ENCODE results near the gene BRF1. TPM values are rescaled to one million over a fixed set of nuclear protein-coding genes. Genes with fewer than 3 reads are reported as not detected.
A peak's percentile ranks its signal among the peaks of the same experiment; 100 is the strongest.

BRF1 gene
- total and polyA plus RNA-seq, 2 of the 13 experiments (the other 11 are each of a cell fraction or from before 2014, with no cell fraction given) = 5.1 to 11.0 TPM

DNA sequence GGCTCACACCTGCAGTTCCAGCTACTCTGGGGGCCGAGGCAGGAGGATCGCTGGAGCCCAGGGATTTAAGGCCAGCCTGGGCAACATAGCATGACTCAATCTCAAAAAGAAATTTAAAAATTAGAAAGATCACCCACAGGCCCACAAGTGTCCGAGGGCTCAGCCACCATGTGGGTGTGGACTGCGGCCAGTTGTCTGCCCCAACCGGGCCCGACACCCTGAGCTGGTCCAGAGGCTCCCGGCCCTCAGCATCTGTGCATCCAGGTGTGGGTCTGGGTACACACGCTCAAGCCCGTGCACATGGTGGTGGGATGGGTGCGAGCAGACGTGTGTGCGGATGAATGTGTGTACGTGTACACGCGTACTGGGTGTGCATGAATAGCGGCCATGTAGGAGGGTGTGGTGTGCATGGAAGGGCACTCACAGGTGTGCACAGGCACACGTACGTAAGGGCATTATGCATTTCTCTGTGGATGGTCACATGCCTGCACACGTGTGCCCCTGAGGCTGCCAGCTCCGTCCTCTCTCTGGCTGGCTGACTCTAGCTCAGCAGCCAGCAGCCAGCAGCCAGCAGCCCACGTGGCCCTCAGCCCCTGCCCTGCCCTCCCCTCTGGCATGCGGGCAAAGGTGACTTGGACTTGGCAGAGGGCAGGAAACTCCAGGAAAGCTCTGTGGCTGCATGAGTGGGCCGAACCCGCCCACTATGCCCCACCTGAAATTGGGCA, 96.4 kb downstream of the BRF1 start:
- Histone ChIP-seq H3K27me3 (ENCODE audit: control insufficient read depth in 1 of 2, insufficient read depth in 2 of 2, low read length in 2 of 2) (peaks cover 1 to 30% of the 10 kb centered on the region in 2 experiments; a peak in 3 of 5 replicates), H3K27ac (ENCODE audit: extremely low read length, insufficient read depth, low read length) (no peak overlapping the region), H3K4me2 (ENCODE audit: low read depth, low read length) (no peak overlapping the region), H3K9ac (ENCODE audit: insufficient read depth, low read depth, low read length) (no peak overlapping the region), H4K20me1 (ENCODE audit: insufficient read depth, low read length) (no peaks in the 10 kb centered on the region; the same call in 1 of the 2 replicates), H3K9me3 (ENCODE audit: low read length) (no peaks in the 10 kb centered on the region), H2AFZ (ENCODE audit: low read length) (no peak overlapping the region), H3K4me3 (replicated peaks in 1 of 3; ENCODE audit: insufficient read depth in 1 of 3, low read depth in 2 of 3, low read length in 3 of 3) (no peak overlapping the region), H3K36me3 (replicated peaks in 1 of 2; ENCODE audit: control insufficient read depth in 1 of 2, insufficient read depth in 2 of 2, low read length in 2 of 2) (no peaks in the 10 kb centered on the region), H3K4me1 (ENCODE audit: insufficient read depth, low read length) (peaks cover 21% of the 10 kb centered on the region), H3K79me2 (ENCODE audit: insufficient read depth, low read length) (no peaks in the 10 kb centered on the region)
- CTCF ChIA-PET (ENCODE audit: low intra/inter-chr PET ratio, low total read pairs) = no interaction called here
- ATAC-seq (no peak), FAIRE-seq (no peak), DNase-seq (ENCODE audit: low spot score) (no peak)
- intact Hi-C loops (cut with micrococcal nuclease; ENCODE audit: unreplicated experiment) = no loop called here
- BruUV-seq (replicated peaks) = no TSS peak
- TF ChIP-seq SIX1 (CRISPR knock-in tag; IDR thresholded peaks at IDR 0.05; ENCODE audit: borderline replicate concordance) = no peak
- TF ChIP-seq RXRB (CRISPR knock-in tag; IDR thresholded peaks at IDR 0.05; ENCODE audit: borderline replicate concordance) = peak; percentile 13; the same call in 1 of the 2 replicates
- TF ChIP-seq, protein P1, sequence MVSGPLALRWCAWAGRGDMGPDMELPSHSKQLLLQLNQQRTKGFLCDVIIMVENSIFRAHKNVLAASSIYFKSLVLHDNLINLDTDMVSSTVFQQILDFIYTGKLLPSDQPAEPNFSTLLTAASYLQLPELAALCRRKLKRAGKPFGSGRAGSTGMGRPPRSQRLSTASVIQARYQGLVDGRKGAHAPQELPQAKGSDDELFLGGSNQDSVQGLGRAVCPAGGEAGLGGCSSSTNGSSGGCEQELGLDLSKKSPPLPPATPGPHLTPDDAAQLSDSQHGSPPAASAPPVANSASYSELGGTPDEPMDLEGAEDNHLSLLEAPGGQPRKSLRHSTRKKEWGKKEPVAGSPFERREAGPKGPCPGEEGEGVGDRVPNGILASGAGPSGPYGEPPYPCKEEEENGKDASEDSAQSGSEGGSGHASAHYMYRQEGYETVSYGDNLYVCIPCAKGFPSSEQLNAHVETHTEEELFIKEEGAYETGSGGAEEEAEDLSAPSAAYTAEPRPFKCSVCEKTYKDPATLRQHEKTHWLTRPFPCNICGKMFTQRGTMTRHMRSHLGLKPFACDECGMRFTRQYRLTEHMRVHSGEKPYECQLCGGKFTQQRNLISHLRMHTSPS (CRISPR knock-in tag; IDR thresholded peaks at IDR 0.05; ENCODE audit: low read depth) = peak; percentile 94; the same call in 1 of the 2 replicates
- TF ChIP-seq MYC (CRISPR knock-in tag; IDR thresholded peaks at IDR 0.05; ENCODE audit: borderline replicate concordance) = peak; percentile 43; the same call in 1 of the 2 replicates
- no peak for TF ChIP-seq BRCA1 (CRISPR knock-in tag; IDR thresholded peaks at IDR 0.05)
- TF ChIP-seq AKAP8 (CRISPR knock-in tag; IDR thresholded peaks at IDR 0.05) = peak; percentile 65
- TF ChIP-seq RXRA (CRISPR knock-in tag; IDR thresholded peaks at IDR 0.05) = 0 out of 2 replicates have a peak, but pooled peaks have one; percentile 19
- TF ChIP-seq KLF11 (CRISPR knock-in tag; IDR thresholded peaks at IDR 0.05) = no peak
- peak; percentile 32; the same call in 1 of the 2 replicates for TF ChIP-seq RAD51 (IDR thresholded peaks at IDR 0.05; ENCODE audit: borderline replicate concordance)
- peak; percentile 78 for TF ChIP-seq HNRNPL (IDR thresholded peaks at IDR 0.05; ENCODE audit: low read depth, low read length)
- no peak for TF ChIP-seq TMF1 (CRISPR knock-in tag; IDR thresholded peaks at IDR 0.05; ENCODE audit: low read depth)
- peak; percentile 71 for TF ChIP-seq ARNTL (CRISPR knock-in tag; IDR thresholded peaks at IDR 0.05)
- no peak for TF ChIP-seq ZMAT3 (CRISPR knock-in tag; conservative IDR thresholded peaks at IDR 0.05)
- TF ChIP-seq, protein P2, sequence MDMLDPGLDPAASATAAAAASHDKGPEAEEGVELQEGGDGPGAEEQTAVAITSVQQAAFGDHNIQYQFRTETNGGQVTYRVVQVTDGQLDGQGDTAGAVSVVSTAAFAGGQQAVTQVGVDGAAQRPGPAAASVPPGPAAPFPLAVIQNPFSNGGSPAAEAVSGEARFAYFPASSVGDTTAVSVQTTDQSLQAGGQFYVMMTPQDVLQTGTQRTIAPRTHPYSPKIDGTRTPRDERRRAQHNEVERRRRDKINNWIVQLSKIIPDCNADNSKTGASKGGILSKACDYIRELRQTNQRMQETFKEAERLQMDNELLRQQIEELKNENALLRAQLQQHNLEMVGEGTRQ (IDR thresholded peaks at IDR 0.05; ENCODE audit: low read depth, low read length) = 0 out of 2 replicates have a peak, but pooled peaks have one; percentile 4
- TF ChIP-seq, protein P2 (CRISPR knock-in tag; IDR thresholded peaks at IDR 0.05; ENCODE audit: borderline replicate concordance) = no peak
- TF ChIP-seq, protein P3, sequence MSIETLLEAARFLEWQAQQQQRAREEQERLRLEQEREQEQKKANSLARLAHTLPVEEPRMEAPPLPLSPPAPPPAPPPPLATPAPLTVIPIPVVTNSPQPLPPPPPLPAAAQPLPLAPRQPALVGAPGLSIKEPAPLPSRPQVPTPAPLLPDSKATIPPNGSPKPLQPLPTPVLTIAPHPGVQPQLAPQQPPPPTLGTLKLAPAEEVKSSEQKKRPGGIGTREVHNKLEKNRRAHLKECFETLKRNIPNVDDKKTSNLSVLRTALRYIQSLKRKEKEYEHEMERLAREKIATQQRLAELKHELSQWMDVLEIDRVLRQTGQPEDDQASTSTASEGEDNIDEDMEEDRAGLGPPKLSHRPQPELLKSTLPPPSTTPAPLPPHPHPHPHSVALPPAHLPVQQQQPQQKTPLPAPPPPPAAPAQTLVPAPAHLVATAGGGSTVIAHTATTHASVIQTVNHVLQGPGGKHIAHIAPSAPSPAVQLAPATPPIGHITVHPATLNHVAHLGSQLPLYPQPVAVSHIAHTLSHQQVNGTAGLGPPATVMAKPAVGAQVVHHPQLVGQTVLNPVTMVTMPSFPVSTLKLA (IDR thresholded peaks at IDR 0.05) = peak; percentile 67
- TF ChIP-seq, protein P4, sequence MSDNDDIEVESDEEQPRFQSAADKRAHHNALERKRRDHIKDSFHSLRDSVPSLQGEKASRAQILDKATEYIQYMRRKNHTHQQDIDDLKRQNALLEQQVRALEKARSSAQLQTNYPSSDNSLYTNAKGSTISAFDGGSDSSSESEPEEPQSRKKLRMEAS (IDR thresholded peaks at IDR 0.05) = no peak
- WGBS (ENCODE audit: low lambda C conversion rate) = 41% methylated on average over 20 of the region's 24 CpGs
- POLR2A ChIA-PET = no interaction called here
- in situ Hi-C loops (cut with HindIII; ENCODE audit: extremely low pct_ligation_motif_present, low pct_unique_long_range_greater_than_20kb) = loop anchor here (5.0 kb wide), 1 partner anchor 78 kb away; no protein-coding TSS in a partner anchor

All from HepG2 (cell line).